Measurements from ENCODE around the gene OLR1. TPM values are rescaled to one million over a fixed set of nuclear protein-coding genes. Genes with fewer than 3 reads are reported as not detected.
"Not testable (repeated sequence)": the region's sequence is repeated elsewhere in the genome, so short reads cannot be mapped to it uniquely, and the experiment has no call there.

The OLR1 gene
- total RNA-seq, 1 donor: 104 TPM

- no peaks in the 10 kb centered on the region for H3K9me3 ChIP-seq (ENCODE audit: low read depth, low read length)
Observed at GRCh38 chr12:10205220-10205807, 33.4 kb upstream of the OLR1 start.

DNA sequence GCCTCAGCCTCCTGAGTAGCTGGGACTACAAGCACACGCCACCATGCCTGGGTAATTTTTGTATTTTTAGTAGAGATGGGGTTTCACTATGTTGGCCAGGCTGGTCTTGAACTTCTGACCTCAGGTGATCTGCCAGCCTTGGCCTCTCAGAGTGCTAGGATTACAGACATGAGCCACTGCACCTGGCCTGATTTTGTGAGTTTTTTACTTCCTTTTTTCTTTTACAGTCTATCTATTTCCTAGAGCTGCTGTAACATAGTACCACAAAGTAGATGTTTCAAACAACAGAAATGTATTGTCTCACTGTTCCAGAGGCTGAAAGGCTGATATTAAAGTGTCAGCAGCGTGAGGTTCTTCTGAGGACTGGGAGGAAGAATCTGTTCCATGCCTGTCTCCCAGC, 32.6 kb upstream of the OLR1 start:
- H3K4me3 ChIP-seq (ENCODE audit: low read length); H3K27me3 ChIP-seq (ENCODE audit: insufficient read depth, low read length); H3K4me1 ChIP-seq (ENCODE audit: insufficient read depth, low read length); H3K9me3 ChIP-seq (ENCODE audit: low read depth, low read length): not testable (repeated sequence)

More at GRCh38 chr12:10205220-10205807, 33.4 kb upstream of the OLR1 start:
- H3K4me1 ChIP-seq (ENCODE audit: insufficient read depth, low read length): peaks cover 5% of the 10 kb centered on the region
- H3K4me3 ChIP-seq (ENCODE audit: low read length): no peak overlapping the region
- no peaks in the 10 kb centered on the region for H3K27me3 ChIP-seq (ENCODE audit: insufficient read depth, low read length)

DNA sequence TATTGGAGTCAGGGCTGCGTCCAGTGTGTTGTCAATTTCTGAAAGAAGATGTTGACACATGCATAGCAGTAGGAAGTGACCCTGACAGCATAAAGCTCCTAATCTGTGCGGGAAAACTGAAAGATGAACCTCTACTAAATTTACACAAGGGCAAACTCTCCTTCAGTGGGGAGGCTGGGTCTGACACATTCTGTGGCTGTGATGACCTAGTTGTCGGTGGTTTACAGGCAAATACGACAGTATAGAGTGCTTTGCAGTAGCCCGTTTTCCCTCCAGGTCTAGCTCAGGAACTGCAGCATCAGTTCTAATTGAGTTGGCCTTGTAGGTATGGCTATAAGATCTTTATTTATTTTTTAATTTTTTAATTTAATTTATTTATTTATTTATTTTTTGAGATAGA, 25.9 kb upstream of the OLR1 start:
- Histone ChIP-seq H3K4me3 (ENCODE audit: low read length) (no peak overlapping the region), H3K4me1 (ENCODE audit: insufficient read depth, low read length) (peaks cover 15% of the 10 kb centered on the region), H3K9me3 (ENCODE audit: low read depth, low read length) (no peaks in the 10 kb centered on the region), H3K27me3 (ENCODE audit: insufficient read depth, low read length) (no peaks in the 10 kb centered on the region)

DNA sequence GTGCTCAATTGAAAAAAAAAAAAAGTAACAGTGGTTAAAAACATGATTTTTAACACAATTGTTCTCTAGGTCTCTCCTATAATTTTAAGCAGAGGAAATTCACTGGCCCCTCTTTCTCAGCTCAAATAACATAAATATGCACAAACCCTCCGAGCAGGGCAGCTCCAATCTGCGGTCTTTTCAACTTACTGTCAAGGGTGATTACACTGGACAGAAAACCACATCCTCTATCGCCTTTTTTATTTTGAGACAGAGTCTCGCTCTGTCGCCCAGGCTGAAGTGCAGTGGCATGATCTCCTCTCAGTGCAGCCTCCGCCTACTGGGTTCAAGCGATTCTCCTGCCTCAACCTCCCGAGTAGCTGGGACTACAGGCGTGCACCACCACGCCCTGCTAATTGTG, 24.3 kb upstream of the OLR1 start:
- Histone ChIP-seq H3K9me3 (ENCODE audit: low read depth, low read length) (no peaks in the 10 kb centered on the region), H3K4me1 (ENCODE audit: insufficient read depth, low read length) (peaks cover 15% of the 10 kb centered on the region), H3K27me3 (ENCODE audit: insufficient read depth, low read length) (no peaks in the 10 kb centered on the region), H3K4me3 (ENCODE audit: low read length) (no peak overlapping the region)

DNA sequence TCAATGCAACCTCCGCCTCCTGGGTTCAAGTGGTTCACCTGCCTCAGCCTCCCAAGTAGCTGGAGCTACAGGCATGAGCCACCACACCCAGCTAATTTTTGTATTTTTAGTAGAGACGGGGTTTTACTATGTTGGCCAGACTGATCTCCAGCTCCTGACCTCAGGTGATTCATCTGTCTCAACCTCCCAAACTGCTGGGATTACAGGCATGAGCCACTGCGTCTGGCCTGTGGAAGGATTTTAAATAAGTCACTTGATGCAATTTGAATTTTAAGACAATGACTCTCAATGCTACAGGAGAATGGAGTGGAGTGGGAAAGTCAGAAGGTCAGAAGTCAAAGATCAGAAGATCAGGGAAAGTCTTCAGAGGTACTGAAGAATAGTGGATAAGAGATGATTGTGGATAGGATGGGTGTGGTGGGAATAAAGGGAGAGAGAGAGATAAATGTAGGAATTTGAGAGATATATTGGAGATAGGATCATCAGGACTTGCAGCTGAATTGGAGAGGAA, 22.3 kb upstream of the OLR1 start:
- H3K27me3 ChIP-seq (ENCODE audit: insufficient read depth, low read length): no peaks in the 10 kb centered on the region
- no peaks in the 10 kb centered on the region for H3K9me3 ChIP-seq (ENCODE audit: low read depth, low read length)
- no peak overlapping the region for H3K4me3 ChIP-seq (ENCODE audit: low read length)
- H3K4me1 ChIP-seq (ENCODE audit: insufficient read depth, low read length): peaks cover 10% of the 10 kb centered on the region

- no peak overlapping the region for H3K4me3 ChIP-seq (ENCODE audit: low read length)
Observed at GRCh38 chr12:10191865-10192264, 19.9 kb upstream of the OLR1 start.

DNA sequence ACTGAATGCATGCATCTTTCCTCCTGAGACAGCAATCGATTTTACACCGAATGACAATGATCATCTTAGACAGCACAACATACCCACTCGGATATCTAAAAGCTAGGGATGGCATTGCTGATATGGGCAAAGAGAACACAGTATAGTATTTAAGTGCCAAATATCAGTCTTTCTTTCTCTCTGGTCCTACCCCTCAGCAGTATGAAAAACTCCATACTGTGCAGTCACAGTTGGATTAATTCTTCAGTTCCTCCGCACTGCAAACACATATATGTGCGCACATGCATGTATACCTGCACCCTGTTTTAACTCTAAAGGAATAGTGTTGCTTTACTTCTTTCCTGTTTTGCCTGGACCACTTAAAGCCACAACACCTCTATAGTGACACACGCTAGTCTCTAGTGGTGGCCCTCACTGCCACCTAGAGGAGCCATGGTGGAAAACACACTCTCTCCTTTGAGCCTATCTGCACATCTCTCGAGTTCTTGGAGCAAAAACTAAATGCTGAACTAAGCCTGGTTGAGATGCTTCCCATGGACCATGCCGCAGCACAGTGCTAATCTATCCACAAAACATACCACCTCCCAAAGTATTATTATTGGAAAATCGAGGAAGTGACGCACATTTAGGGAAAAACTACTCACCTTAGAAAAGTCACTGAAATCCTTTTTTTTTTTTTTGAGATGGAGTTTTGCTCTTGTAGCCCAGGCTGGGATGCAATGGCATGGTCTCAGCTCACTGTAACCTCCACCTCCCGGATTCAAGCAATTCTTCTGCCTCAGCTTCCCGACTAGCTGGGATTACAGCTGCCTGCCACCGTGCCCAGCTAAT, 18.8 kb upstream of the OLR1 start:
- no peak overlapping the region for H3K4me3 ChIP-seq (ENCODE audit: low read length)
- no peaks in the 10 kb centered on the region for H3K9me3 ChIP-seq (ENCODE audit: low read depth, low read length)
- peaks cover 18% of the 10 kb centered on the region for H3K4me1 ChIP-seq (ENCODE audit: insufficient read depth, low read length)
- no peaks in the 10 kb centered on the region for H3K27me3 ChIP-seq (ENCODE audit: insufficient read depth, low read length)

More at GRCh38 chr12:10191865-10192264, 19.9 kb upstream of the OLR1 start:
- peaks cover 16% of the 10 kb centered on the region for H3K4me1 ChIP-seq (ENCODE audit: insufficient read depth, low read length)
- no peaks in the 10 kb centered on the region for H3K27me3 ChIP-seq (ENCODE audit: insufficient read depth, low read length)
- H3K9me3 ChIP-seq (ENCODE audit: low read depth, low read length): no peaks in the 10 kb centered on the region

GRCh38 chr12:10189653-10190052, 17.7 kb upstream of the OLR1 start:
- Histone ChIP-seq H3K9me3 (ENCODE audit: low read depth, low read length) (no peaks in the 10 kb centered on the region), H3K27me3 (ENCODE audit: insufficient read depth, low read length) (no peaks in the 10 kb centered on the region), H3K4me1 (ENCODE audit: insufficient read depth, low read length) (peaks cover 24% of the 10 kb centered on the region)

GRCh38 chr12:10186958-10187357, 15.0 kb upstream of the OLR1 start:
- not testable (repeated sequence) for H3K4me3 ChIP-seq (ENCODE audit: low read length); H3K9me3 ChIP-seq (ENCODE audit: low read depth, low read length); H3K27me3 ChIP-seq (ENCODE audit: insufficient read depth, low read length)
- peaks cover 47% of the 10 kb centered on the region for H3K4me1 ChIP-seq (ENCODE audit: insufficient read depth, low read length)

More at GRCh38 chr12:10189653-10190052, 17.7 kb upstream of the OLR1 start:
- no peak overlapping the region for H3K4me3 ChIP-seq (ENCODE audit: low read length)

- H3K4me3 ChIP-seq (ENCODE audit: low read length): no peak overlapping the region
Observed at GRCh38 chr12:10186299-10186698, 14.4 kb upstream of the OLR1 start.

DNA sequence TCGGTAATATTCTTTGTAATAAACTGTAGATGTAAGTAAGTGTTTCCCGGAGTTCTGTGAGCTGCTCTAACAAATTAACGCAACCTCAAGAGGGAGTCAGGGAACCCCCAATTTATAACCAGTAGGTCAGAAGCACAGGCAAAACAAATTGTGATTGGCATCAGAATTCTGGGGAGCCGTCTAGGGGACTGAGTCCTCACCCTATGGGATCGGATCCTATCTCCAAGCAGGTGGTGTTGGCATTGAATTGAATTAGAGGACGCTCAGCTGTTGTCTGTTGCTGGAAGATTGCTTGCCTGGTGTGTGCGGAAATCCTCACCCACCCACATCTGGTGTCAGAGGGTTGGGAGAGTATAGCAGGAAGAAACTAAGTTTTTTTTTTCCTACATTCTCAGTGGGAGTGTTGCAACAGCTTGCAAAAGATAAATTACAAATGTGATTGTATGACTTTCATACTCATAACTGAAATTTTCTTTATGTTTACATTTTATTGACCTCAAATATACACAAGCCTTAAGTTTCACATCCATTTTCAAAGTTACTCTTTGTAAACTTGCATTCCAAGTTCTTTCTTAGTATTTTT, 12.4 kb upstream of the OLR1 start:
- Histone ChIP-seq H3K4me3 (ENCODE audit: low read length) (no peak overlapping the region), H3K27me3 (ENCODE audit: insufficient read depth, low read length) (peaks cover 3% of the 10 kb centered on the region), H3K4me1 (ENCODE audit: insufficient read depth, low read length) (peaks cover 47% of the 10 kb centered on the region), H3K9me3 (ENCODE audit: low read depth, low read length) (no peaks in the 10 kb centered on the region)

More at GRCh38 chr12:10186299-10186698, 14.4 kb upstream of the OLR1 start:
- H3K4me1 ChIP-seq (ENCODE audit: insufficient read depth, low read length): peaks cover 47% of the 10 kb centered on the region
- no peaks in the 10 kb centered on the region for H3K9me3 ChIP-seq (ENCODE audit: low read depth, low read length)
- peaks cover 3% of the 10 kb centered on the region for H3K27me3 ChIP-seq (ENCODE audit: insufficient read depth, low read length)

DNA sequence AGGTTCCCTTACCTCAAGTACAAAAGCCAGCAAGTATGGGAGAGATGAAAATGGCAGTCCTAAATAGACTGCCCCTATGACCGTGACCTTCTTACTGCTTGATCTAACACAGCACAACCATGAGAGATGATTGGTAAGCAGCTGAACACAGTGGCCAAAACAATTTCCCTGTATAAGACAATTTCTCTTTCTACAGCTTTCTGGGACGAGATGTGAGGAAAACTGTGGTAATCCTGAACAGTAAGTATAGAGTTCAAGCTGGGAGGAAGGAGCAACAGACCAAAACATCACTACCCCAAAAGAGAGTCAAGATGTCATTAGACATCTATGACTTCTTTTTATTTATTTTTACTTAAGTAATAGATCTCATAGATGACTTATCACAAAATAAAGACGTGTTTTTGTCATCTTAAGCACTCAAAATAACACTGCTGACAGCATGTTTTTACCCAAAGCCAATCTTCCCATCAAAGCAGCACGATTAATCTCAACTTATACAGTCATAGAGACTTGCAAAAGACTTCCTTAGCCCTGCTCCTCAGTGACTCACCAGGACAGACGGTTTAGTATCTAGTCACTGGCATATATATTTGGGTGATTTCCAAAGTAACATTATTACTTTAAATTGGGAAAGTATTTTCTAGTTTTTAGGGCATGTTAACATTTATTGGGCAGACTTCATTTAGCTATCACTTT, 10.6 kb upstream of the OLR1 start:
- peaks cover 7% of the 10 kb centered on the region for H3K27me3 ChIP-seq (ENCODE audit: insufficient read depth, low read length)
- H3K4me3 ChIP-seq (ENCODE audit: low read length): no peak overlapping the region
- H3K9me3 ChIP-seq (ENCODE audit: low read depth, low read length): no peaks in the 10 kb centered on the region
- H3K4me1 ChIP-seq (ENCODE audit: insufficient read depth, low read length): peaks cover 52% of the 10 kb centered on the region

DNA sequence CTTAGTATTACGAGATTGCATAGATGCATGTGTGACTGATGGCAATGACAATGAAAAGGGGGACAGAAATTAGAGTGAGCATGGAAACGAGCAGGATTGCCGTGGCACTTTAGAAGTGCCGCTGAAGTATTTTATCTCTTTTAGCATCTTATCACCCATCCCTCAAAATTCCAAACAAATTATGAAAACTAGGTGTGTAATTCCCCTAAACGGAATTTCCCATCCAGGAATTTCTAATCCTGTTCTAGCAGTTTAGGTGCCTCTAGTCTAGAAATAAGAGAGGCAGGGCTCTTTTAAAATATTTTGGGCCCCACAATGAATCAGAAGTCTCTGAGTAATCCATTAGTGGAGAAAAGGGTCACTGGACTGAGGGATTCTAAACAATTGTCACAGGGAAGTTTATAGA, 7.8 kb upstream of the OLR1 start:
- no peaks in the 10 kb centered on the region for H3K9me3 ChIP-seq (ENCODE audit: low read depth, low read length)
- H3K4me1 ChIP-seq (ENCODE audit: insufficient read depth, low read length): peaks cover 29% of the 10 kb centered on the region
- peaks cover 7% of the 10 kb centered on the region for H3K27me3 ChIP-seq (ENCODE audit: insufficient read depth, low read length)
- H3K4me3 ChIP-seq (ENCODE audit: low read length): no peak overlapping the region

- Histone ChIP-seq H3K4me1 (ENCODE audit: insufficient read depth, low read length) (peaks cover 20% of the 10 kb centered on the region), H3K4me3 (ENCODE audit: low read length) (no peak within 1 kb of the TSS), H3K27me3 (ENCODE audit: insufficient read depth, low read length) (peaks cover 4% of the 10 kb centered on the region), H3K9me3 (ENCODE audit: low read depth, low read length) (no peaks in the 10 kb centered on the region)
Observed at GRCh38 chr12:10178821-10179220, 6.9 kb upstream of the OLR1 start, which contains the start of gene TMEM52B. TMEM52B (plus strand) TSS chr12:10179032; CDS start chr12:10179575, 543 bp downstream.
